Cardiac muscle cell (in vitro differentiated cells and primary cell): Measurements from ENCODE around the gene CCDC182. TPM values are rescaled to one million over a fixed set of nuclear protein-coding genes. Genes with fewer than 3 reads are reported as not detected.

Experiments
- DNase-seq, 2 donors: peaks; one replicate each; pipeline versions ENCODE4 v3.0.0 to v3.0.0-alpha.2; 2010 to 2017; ENCODE audit warnings: low read depth in 1 of 2, low spot score in 1 of 2
- H3K27ac ChIP-seq: fragments of 200-600 bp; sonication (generic); 2 replicates; pipeline ENCODE4 v1.5.1; 2016
- H3K27me3 ChIP-seq: fragments of 200-600 bp; sonication (generic); 2 replicates; pipeline ENCODE4 v1.6.0; 2016; ENCODE audit warnings: control low read depth
- H3K36me3 ChIP-seq: fragments of 200-600 bp; sonication (generic); 2 replicates; pipeline ENCODE4 v1.5.1; 2016; ENCODE audit warnings: control low read depth
- H3K4me1 ChIP-seq: fragments of 200-600 bp; sonication (generic); 2 replicates; pipeline ENCODE4 v1.8.1; 2017; ENCODE audit warnings: low read depth, mild to moderate bottlenecking, mixed run types
- H3K4me3 ChIP-seq: fragments of 200-600 bp; sonication (generic); 2 replicates; pipeline ENCODE4 v1.5.1; 2016; ENCODE audit warnings: mild to moderate bottlenecking
- H3K9me3 ChIP-seq: fragments of 200-600 bp; sonication (generic); 2 replicates; pipeline ENCODE4 v1.5.1; 2017; ENCODE audit warnings: low read depth, mild to moderate bottlenecking, control low read depth
- polyA plus RNA-seq: library from polyadenylated mRNA; unstranded; fragments of >200 nt; fragmentation: Nextera tagmentation; extraction: Ambion mirVana; gene quantifications from 2 replicates; pipeline ENCODE4 v1.2.1, GENCODE V29; 2016
- total RNA-seq: library from RNA; depleted of rRNA; stranded (reverse); fragments of >200 nt; gene quantifications from 2 replicates; pipeline ENCODE4 v1.2.3, GENCODE V29; 2016
- TF ChIP-seq, protein P1 (sequence below): IDR thresholded peaks from 2 replicates; pipeline ENCODE4 v1.5.1; 2012; ENCODE audit warnings: low read depth, mild to moderate bottlenecking, low read length

The CCDC182 gene
- total and polyA plus RNA-seq, 2 experiments from 2014 or later, result not detected

DNA sequence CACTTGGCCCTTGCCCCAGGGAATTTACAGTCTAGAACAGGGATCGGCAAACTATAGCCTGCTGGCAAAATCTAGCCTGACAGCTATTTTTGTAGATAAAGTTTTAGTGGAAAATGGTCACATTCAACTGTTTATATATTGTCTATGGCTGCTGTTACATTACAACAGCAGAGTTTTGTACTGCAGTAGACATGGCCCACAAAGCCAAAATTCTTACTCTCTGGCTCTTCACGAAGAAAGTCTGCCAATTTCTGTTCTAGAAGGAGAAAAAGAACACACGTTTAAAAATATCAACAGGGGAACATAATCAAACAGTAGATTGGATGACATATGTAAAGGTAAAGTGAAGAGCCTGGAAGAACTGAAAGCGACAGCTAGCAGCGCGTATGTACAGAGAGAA is 33.2 kb upstream of the CCDC182 start:
- Histone ChIP-seq H3K27ac (no peak overlapping the region), H3K36me3 (no peaks in the 10 kb centered on the region), H3K9me3 (no peaks in the 10 kb centered on the region), H3K4me1 (no peaks in the 10 kb centered on the region), H3K4me3 (no peak overlapping the region), H3K27me3 (peaks cover 7% of the 10 kb centered on the region)
- TF ChIP-seq, protein P1, sequence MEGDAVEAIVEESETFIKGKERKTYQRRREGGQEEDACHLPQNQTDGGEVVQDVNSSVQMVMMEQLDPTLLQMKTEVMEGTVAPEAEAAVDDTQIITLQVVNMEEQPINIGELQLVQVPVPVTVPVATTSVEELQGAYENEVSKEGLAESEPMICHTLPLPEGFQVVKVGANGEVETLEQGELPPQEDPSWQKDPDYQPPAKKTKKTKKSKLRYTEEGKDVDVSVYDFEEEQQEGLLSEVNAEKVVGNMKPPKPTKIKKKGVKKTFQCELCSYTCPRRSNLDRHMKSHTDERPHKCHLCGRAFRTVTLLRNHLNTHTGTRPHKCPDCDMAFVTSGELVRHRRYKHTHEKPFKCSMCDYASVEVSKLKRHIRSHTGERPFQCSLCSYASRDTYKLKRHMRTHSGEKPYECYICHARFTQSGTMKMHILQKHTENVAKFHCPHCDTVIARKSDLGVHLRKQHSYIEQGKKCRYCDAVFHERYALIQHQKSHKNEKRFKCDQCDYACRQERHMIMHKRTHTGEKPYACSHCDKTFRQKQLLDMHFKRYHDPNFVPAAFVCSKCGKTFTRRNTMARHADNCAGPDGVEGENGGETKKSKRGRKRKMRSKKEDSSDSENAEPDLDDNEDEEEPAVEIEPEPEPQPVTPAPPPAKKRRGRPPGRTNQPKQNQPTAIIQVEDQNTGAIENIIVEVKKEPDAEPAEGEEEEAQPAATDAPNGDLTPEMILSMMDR, result no peak
- no peak for DNase-seq

DNA sequence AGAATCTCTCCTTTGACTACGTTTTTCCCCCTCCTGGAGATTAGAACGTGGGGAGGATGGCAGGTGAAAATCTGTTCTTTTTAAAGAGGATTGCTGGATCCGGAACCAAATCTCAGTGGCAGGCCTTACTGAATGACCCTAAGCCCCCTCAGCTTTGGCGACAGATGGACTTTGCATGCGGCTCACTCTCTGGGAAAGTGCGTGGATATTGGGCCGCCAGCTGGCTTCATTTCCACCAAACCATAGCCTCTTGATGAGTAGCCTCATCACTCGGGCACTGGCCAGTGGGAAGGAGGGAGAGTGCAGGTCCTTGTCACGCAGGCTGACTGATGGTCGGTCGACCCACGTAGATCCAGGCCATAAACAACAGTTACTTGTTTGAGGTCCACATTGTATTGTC is 31.3 kb upstream of the CCDC182 start:
- Histone ChIP-seq H3K36me3 (no peaks in the 10 kb centered on the region), H3K27me3 (peaks cover 16% of the 10 kb centered on the region), H3K9me3 (no peaks in the 10 kb centered on the region), H3K4me3 (no peak overlapping the region), H3K27ac (no peak overlapping the region), H3K4me1 (no peaks in the 10 kb centered on the region)
- TF ChIP-seq, protein P1, result no peak
- no peak for DNase-seq

DNA sequence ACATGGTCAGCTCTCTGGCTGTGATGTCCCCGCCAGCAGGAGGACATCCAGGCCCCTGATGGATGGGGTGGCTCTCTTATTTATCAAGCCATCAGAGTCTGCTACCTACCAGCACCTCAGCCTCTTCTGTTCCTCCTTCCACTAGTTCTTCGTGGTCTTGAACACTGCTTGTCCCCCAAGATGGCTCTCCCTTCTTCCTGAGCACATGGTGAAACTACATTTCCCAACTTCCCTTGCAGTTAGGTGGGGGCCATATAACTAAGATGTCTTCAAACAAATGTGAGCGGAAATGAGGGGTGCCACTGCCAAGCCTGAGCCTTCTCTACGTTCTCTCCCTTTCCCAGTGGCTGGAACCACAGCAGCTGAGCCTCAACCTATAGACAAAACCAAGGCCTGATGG is 29.8 kb upstream of the CCDC182 start:
- TF ChIP-seq, protein P1, result no peak
- Histone ChIP-seq H3K36me3 (no peaks in the 10 kb centered on the region), H3K4me3 (no peak overlapping the region), H3K4me1 (no peaks in the 10 kb centered on the region), H3K27ac (no peak overlapping the region), H3K9me3 (no peaks in the 10 kb centered on the region), H3K27me3 (peaks cover 21% of the 10 kb centered on the region)
- DNase-seq, result no peak

DNA sequence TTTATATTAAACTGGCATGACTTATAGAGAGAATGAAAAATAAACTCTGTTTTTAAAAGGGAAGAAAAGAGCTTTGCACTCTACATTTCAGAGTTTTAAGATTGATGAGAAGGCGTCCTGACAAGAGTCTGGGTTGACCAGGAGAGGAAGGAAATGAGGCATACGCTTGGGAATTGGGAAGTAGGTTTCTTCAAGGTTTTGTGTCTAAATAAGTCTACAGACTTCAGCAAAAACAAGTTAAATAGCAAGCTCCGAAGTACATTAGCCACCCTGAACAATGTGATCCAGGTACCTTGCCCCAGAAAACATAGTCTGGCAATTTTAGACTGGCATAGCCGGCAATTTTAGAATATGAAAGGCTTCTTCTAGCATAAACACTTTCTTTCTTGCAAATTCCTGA is 28.5 kb upstream of the CCDC182 start:
- Histone ChIP-seq H3K27me3 (peaks cover 21% of the 10 kb centered on the region), H3K4me3 (no peak overlapping the region), H3K36me3 (no peaks in the 10 kb centered on the region), H3K9me3 (no peaks in the 10 kb centered on the region), H3K4me1 (no peaks in the 10 kb centered on the region), H3K27ac (no peak overlapping the region)
- TF ChIP-seq, protein P1, result no peak
- no peak for DNase-seq

DNA sequence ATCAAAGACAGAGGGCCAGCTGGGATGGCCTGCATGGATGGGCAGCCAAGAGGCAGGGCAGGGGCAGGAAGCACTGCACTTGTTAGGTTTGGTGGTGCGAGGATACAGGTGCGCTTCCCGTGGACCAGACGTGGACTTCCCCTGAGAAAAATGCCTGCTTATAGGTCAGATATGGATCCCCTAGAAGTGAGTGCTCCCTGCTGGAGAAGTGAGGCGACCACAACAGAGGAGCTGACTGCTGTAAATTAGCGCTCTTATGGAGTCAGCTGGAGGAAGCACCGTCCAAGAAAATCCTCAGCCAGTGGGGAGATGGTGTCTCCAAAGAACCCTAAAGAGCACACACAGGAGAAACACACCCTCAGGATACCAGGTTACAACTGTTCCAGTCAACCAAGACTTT is 27.7 kb upstream of the CCDC182 start:
- Histone ChIP-seq H3K36me3 (no peaks in the 10 kb centered on the region), H3K4me1 (no peaks in the 10 kb centered on the region), H3K27ac (no peak overlapping the region), H3K4me3 (no peak overlapping the region), H3K9me3 (no peaks in the 10 kb centered on the region), H3K27me3 (peaks cover 21% of the 10 kb centered on the region)
- no peak for DNase-seq
- TF ChIP-seq, protein P1, result no peak

DNA sequence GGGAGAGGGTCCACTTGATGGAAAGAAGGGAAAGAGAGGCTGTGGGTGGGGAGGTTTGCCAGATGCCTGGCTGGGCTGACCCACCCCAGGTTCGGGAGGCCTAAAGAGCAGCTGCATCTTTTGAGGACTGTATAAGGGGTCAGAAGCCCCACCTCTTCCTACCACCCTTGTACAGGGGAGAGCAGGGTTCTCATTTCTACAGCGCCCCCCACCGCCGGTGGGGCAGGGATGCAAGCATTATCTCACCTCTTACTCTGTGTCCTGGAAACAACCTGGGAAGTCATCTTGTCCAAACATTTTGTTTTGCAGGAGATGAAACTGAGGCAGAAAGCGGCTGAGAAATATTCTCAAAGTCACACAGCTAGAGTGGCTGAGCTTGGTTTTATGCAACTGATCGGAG is 22.5 kb upstream of the CCDC182 start:
- no peaks in the 10 kb centered on the region for H3K36me3 ChIP-seq
- H3K9me3 ChIP-seq, result no peaks in the 10 kb centered on the region
- TF ChIP-seq, protein P1, result no peak
- H3K27me3 ChIP-seq, result peaks cover 8% of the 10 kb centered on the region
- no peak overlapping the region for H3K4me3 ChIP-seq
- H3K27ac ChIP-seq, result no peak overlapping the region
- H3K4me1 ChIP-seq, result peaks cover 2% of the 10 kb centered on the region
- no peak for DNase-seq
